HepG2 (cell line): ENCODE measurements around the gene C1QTNF12. TPM values are rescaled to one million over a fixed set of nuclear protein-coding genes. Genes with fewer than 3 reads are reported as not detected.
A peak's percentile ranks its signal among the peaks of the same experiment; 100 is the strongest.

ENCODE experiments used
- ARNTL ChIP-seq: sonication (generic); formaldehyde crosslinking; IDR thresholded peaks from 2 replicates; pipeline ENCODE4 v1.4.0; 2020; ENCODE audit warnings: mild to moderate bottlenecking, missing genetic modification reagents
- CREB1 ChIP-seq, 2 experiments: fragments of 450-650 bp in 1 of 2; IDR thresholded peaks; 2 replicates each; pipeline ENCODE4 v1.6.1; 2016 to 2017; ENCODE audit warnings: control low read depth in 1 of 2, mild to moderate bottlenecking in 1 of 2, missing compliant biosample characterization in 1 of 2, missing genetic modification characterization in 1 of 2
- EED ChIP-seq: sonication (generic); formaldehyde crosslinking; IDR thresholded peaks from 2 replicates; pipeline ENCODE4 v1.5.0; 2020; ENCODE audit warnings: mild to moderate bottlenecking, missing genetic modification reagents
- FOXK1 ChIP-seq: sonication (generic); formaldehyde crosslinking; IDR thresholded peaks from 2 replicates; pipeline ENCODE4 v1.4.0; 2020; ENCODE audit warnings: low read depth, missing genetic modification reagents, borderline replicate concordance
- HNRNPH1 ChIP-seq: fragments of 200-400 bp; formaldehyde crosslinking; optimal IDR thresholded peaks from 2 replicates; pipeline ENCODE3; 2017; ENCODE audit warnings: mild to moderate bottlenecking, low read depth, low read length
- IRF2 ChIP-seq: IDR thresholded peaks from 2 replicates; pipeline ENCODE4 v1.6.1; 2018; ENCODE audit warnings: missing genetic modification reagents, missing compliant biosample characterization
- KDM1A ChIP-seq: IDR thresholded peaks from 2 replicates; pipeline ENCODE4 v1.6.1; 2016; ENCODE audit warnings: missing compliant biosample characterization
- KMT2A ChIP-seq: sonication (generic); formaldehyde crosslinking; IDR thresholded peaks from 2 replicates; pipeline ENCODE4 v1.4.0; 2020; ENCODE audit warnings: missing genetic modification reagents
- MTA1 ChIP-seq: sonication (generic); formaldehyde crosslinking; IDR thresholded peaks from 2 replicates; pipeline ENCODE4 v1.4.0; 2020; ENCODE audit warnings: missing genetic modification reagents, mild to moderate bottlenecking, borderline replicate concordance
- NCOA2 ChIP-seq: sonication (generic); formaldehyde crosslinking; IDR thresholded peaks from 2 replicates; pipeline ENCODE4 v1.8.0; 2022; ENCODE audit warnings: inconsistent platforms
- PHB2 ChIP-seq: fragments of 450-650 bp; IDR thresholded peaks from 2 replicates; pipeline ENCODE4 v1.6.1; 2018; ENCODE audit not compliant: partially characterized antibody
- SNRNP70 ChIP-seq: fragments of 200-400 bp; formaldehyde crosslinking; IDR thresholded peaks from 2 replicates; pipeline ENCODE4 v1.6.1; 2017; ENCODE audit warnings: mild to moderate bottlenecking, low read depth, low read length, moderate library complexity
- TFE3 ChIP-seq: IDR thresholded peaks from 2 replicates; pipeline ENCODE4 v1.6.1; 2016
- THAP8 ChIP-seq: sonication (generic); formaldehyde crosslinking; IDR thresholded peaks from 2 replicates; pipeline ENCODE4 v1.5.1; 2020; ENCODE audit warnings: missing genetic modification reagents, mild to moderate bottlenecking, borderline replicate concordance
- ZBTB49 ChIP-seq: sonication (generic); formaldehyde crosslinking; IDR thresholded peaks from 2 replicates; pipeline ENCODE4 v1.4.0; 2020; ENCODE audit warnings: missing genetic modification reagents, borderline replicate concordance
- ZNF33A ChIP-seq: sonication (generic); formaldehyde crosslinking; IDR thresholded peaks from 2 replicates; pipeline ENCODE4 v1.5.1; 2020; ENCODE audit warnings: missing genetic modification reagents, mild to moderate bottlenecking, moderate library complexity, borderline replicate concordance
- ZNF749 ChIP-seq: sonication (generic); formaldehyde crosslinking; IDR thresholded peaks from 2 replicates; pipeline ENCODE4 v1.8.0; 2022; ENCODE audit warnings: mild to moderate bottlenecking, missing genetic modification reagents, moderate library complexity, borderline replicate concordance
- ZNF75D ChIP-seq: sonication (generic); formaldehyde crosslinking; IDR thresholded peaks from 2 replicates; pipeline ENCODE4 v1.8.1; 2023; ENCODE audit warnings: missing genetic modification reagents, mild to moderate bottlenecking, borderline replicate concordance
- ZNF781 ChIP-seq: sonication (generic); formaldehyde crosslinking; IDR thresholded peaks from 2 replicates; pipeline ENCODE4 v1.5.1; 2020; ENCODE audit warnings: borderline replicate concordance, mild to moderate bottlenecking, missing genetic modification reagents; ENCODE audit errors: not compliant biosample characterization
- ZNF83 ChIP-seq: sonication (generic); formaldehyde crosslinking; IDR thresholded peaks from 2 replicates; pipeline ENCODE4 v1.4.0; 2020; ENCODE audit warnings: missing genetic modification reagents, mild to moderate bottlenecking, borderline replicate concordance
- ZSCAN22 ChIP-seq: sonication (generic); formaldehyde crosslinking; IDR thresholded peaks from 2 replicates; pipeline ENCODE4 v1.4.0; 2020; ENCODE audit warnings: mild to moderate bottlenecking, missing genetic modification reagents
- ZSCAN5A ChIP-seq: sonication (generic); formaldehyde crosslinking; IDR thresholded peaks from 2 replicates; pipeline ENCODE4 v1.8.0; 2022; ENCODE audit warnings: mild to moderate bottlenecking, missing genetic modification reagents, borderline replicate concordance
- polyA plus RNA-seq, 8 experiments: library from polyadenylated mRNA; depleted of rRNA in 3 of 8; stranded (reverse) in 7 of 8; unstranded in 1 of 8; fragments of >200 nt; fragmentation: Illumina TruSeq in 4 of 8; extraction: Trizol in 4 of 8; gene quantifications; 2 replicates each; pipeline versions ENCODE4 v1.2.1 to v1.2.3, GENCODE V29; 2011 to 2016; ENCODE audit warnings: low read depth in 4 of 8, missing spikeins in 1 of 8, mixed read lengths in 1 of 8; ENCODE audit not compliant: insufficient read depth in 1 of 8
- total RNA-seq, 5 experiments: library from RNA; depleted of rRNA; stranded (reverse); fragments of >200 nt; fragmentation: Illumina TruSeq; extraction: Trizol; gene quantifications; 2 replicates each; pipeline ENCODE4 v1.2.3, GENCODE V29; 2016; ENCODE audit warnings: low read depth in 1 of 5

The C1QTNF12 gene
- total and polyA plus RNA-seq, 2 of the 13 experiments (the other 11 are each of a cell fraction or from before 2014, with no cell fraction given) = 0.18 to 0.64 TPM

- TF ChIP-seq TFE3 (peak; percentile 64), IRF2 (CRISPR knock-in tag) (0 out of 2 replicates have a peak, but pooled peaks have one; percentile 63), ZNF749 (CRISPR knock-in tag) (no peak), FOXK1 (CRISPR knock-in tag) (peak; percentile 36; the same call in 1 of the 2 replicates), KDM1A (CRISPR knock-in tag) (no peak), CREB1 (IDR thresholded peaks at IDR 0.05) (peak; percentile 71), CREB1 (CRISPR knock-in tag; IDR thresholded peaks at IDR 0.05) (peak; percentile 67), ZNF781 (CRISPR knock-in tag) (peak; percentile 10), ZNF75D (no peak), SNRNP70 (no peak), ZNF83 (CRISPR knock-in tag) (peak; percentile 80; the same call in 1 of the 2 replicates), ZSCAN22 (CRISPR knock-in tag) (no peak; the same call in 1 of the 2 replicates), PHB2 (no peak), THAP8 (CRISPR knock-in tag) (no peak), ZSCAN5A (0 out of 2 replicates have a peak, but pooled peaks have one; percentile 34), MTA1 (CRISPR knock-in tag) (peak; percentile 50; the same call in 1 of the 2 replicates), KMT2A (CRISPR knock-in tag) (peak; percentile 61; the same call in 1 of the 2 replicates), NCOA2 (CRISPR knock-in tag) (peak; percentile 47; the same call in 1 of the 2 replicates), ZNF33A (CRISPR knock-in tag) (no peak), ZBTB49 (CRISPR knock-in tag) (no peak), ARNTL (CRISPR knock-in tag) (peak; percentile 52; the same call in 1 of the 2 replicates), HNRNPH1 (no peak), EED (CRISPR knock-in tag) (no peak)
Measured at GRCh38 chr1:1231400-1232207, 14.9 kb downstream of the C1QTNF12 start, which contains the start of gene SDF4 (continued).
